ENCODE data around the gene EPC1.

DNA sequence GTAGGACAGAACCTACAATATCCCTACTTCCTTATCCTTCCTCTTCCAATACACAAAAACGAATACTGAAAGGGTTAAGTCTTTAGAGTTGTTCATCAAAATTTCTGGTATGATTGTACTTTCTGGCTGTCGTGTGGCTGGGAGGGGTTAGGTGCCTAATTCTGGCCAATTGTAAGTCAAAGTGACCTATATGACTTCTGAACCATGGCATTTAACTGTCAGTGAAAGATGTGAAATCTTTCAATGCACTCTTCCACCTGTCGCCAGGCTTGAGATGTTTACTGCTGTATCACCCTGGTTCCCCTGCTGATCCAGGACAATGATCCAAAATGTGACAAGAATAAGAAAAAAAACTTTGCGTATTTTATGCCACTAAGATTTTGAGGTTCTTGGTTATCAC is 20.8 kb downstream of the EPC1 start:
- TF ChIP-seq BACH1 (IDR thresholded peaks at IDR 0.05; ENCODE audit: borderline replicate concordance), result no peak
- TF ChIP-seq POLR2A (IDR thresholded peaks at IDR 0.05; ENCODE audit: low read depth, low read length), result no peak
- TF ChIP-seq MYB (IDR thresholded peaks at IDR 0.05; ENCODE audit: borderline replicate concordance, low read depth, low read length), result no peak
- TF ChIP-seq, protein P1, sequence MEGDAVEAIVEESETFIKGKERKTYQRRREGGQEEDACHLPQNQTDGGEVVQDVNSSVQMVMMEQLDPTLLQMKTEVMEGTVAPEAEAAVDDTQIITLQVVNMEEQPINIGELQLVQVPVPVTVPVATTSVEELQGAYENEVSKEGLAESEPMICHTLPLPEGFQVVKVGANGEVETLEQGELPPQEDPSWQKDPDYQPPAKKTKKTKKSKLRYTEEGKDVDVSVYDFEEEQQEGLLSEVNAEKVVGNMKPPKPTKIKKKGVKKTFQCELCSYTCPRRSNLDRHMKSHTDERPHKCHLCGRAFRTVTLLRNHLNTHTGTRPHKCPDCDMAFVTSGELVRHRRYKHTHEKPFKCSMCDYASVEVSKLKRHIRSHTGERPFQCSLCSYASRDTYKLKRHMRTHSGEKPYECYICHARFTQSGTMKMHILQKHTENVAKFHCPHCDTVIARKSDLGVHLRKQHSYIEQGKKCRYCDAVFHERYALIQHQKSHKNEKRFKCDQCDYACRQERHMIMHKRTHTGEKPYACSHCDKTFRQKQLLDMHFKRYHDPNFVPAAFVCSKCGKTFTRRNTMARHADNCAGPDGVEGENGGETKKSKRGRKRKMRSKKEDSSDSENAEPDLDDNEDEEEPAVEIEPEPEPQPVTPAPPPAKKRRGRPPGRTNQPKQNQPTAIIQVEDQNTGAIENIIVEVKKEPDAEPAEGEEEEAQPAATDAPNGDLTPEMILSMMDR (IDR thresholded peaks at IDR 0.05 in 2 of 3, conservative IDR thresholded peaks at IDR 0.05 in 1 of 3; ENCODE audit: control insufficient read depth in 2 of 3, extremely low read depth in 1 of 3, insufficient read depth in 1 of 3, low read depth in 3 of 3, low read length in 3 of 3), result no peak
- TF ChIP-seq GABPA (IDR thresholded peaks at IDR 0.05; ENCODE audit: low read depth), result no peak
- no peak for TF ChIP-seq EP300 (IDR thresholded peaks at IDR 0.05; ENCODE audit: borderline replicate concordance in 1 of 2, control insufficient read depth in 1 of 2, low read depth in 2 of 2, low read length in 2 of 2)
- TF ChIP-seq, protein P2, sequence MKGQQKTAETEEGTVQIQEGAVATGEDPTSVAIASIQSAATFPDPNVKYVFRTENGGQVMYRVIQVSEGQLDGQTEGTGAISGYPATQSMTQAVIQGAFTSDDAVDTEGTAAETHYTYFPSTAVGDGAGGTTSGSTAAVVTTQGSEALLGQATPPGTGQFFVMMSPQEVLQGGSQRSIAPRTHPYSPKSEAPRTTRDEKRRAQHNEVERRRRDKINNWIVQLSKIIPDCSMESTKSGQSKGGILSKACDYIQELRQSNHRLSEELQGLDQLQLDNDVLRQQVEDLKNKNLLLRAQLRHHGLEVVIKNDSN (IDR thresholded peaks at IDR 0.05; ENCODE audit: borderline replicate concordance, extremely low read length, insufficient read depth, low read depth, low read length), result no peak
- TF ChIP-seq STAT1 (conservative IDR thresholded peaks at IDR 0.05), result no peak
- TF ChIP-seq MYC (IDR thresholded peaks at IDR 0.05; ENCODE audit: insufficient read depth, insufficient read length, insufficient replicate concordance, low read length, severe bottlenecking), result no peak

Measured in GM12878 (cell line).